OCI-LY3 (cell line): Measurements from ENCODE around the gene UBE2B.

Source experiments
- CTCF ChIP-seq: fragments of 200-600, 300-600 bp; sonication (generic); IDR thresholded peaks from 2 replicates; pipeline ENCODE4 v1.5.1; 2014; ENCODE audit warnings: antibody characterized with exemption, low read length, low read depth
- EZH2phosphoT487 ChIP-seq: fragments of 200-600 bp; shearing (Covaris generic); IDR thresholded peaks from 2 replicates; pipeline ENCODE4 v1.6.1; 2018; ENCODE audit warnings: antibody characterized with exemption, mixed run types, low read depth

GRCh38 chr5:134365604-134366003 lies 5.8 kb upstream of the UBE2B start:
- TF ChIP-seq CTCF: no peak
- TF ChIP-seq EZH2phosphoT487: no peak
